Endothelial cell (in vitro differentiated cells): ENCODE data around the gene CTAGE1. TPM values are rescaled to one million over a fixed set of nuclear protein-coding genes. Genes with fewer than 3 reads are reported as not detected.
"Not testable (repeated sequence)": the region's sequence is repeated elsewhere in the genome, so short reads cannot be mapped to it uniquely, and the experiment has no call there.

Experiments used
- DNase-seq: peaks from one replicate; pipeline ENCODE4 v3.0.0; 2021; ENCODE audit warnings: low spot score
- H3K27ac Mint-ChIP-seq: one replicate; pipeline ENCODE4 v1.8.0; 2021; ENCODE audit warnings: mixed read lengths, inconsistent platforms; ENCODE audit not compliant: unreplicated experiment
- H3K27me3 Mint-ChIP-seq: one replicate; pipeline ENCODE4 v1.8.0; 2021; ENCODE audit warnings: mild to moderate bottlenecking, moderate library complexity, mixed read lengths, inconsistent platforms; ENCODE audit not compliant: unreplicated experiment
- H3K36me3 Mint-ChIP-seq: one replicate; pipeline ENCODE4 v1.8.0; 2021; ENCODE audit warnings: mild to moderate bottlenecking, low read depth, mixed read lengths, inconsistent platforms; ENCODE audit not compliant: unreplicated experiment
- H3K4me1 Mint-ChIP-seq: one replicate; pipeline ENCODE4 v1.8.0; 2021; ENCODE audit warnings: mild to moderate bottlenecking, mixed read lengths, inconsistent platforms; ENCODE audit not compliant: unreplicated experiment
- H3K4me3 Mint-ChIP-seq: one replicate; pipeline ENCODE4 v1.8.0; 2021; ENCODE audit warnings: mild to moderate bottlenecking, mixed read lengths, inconsistent platforms; ENCODE audit not compliant: unreplicated experiment
- H3K9me3 Mint-ChIP-seq: one replicate; pipeline ENCODE4 v1.8.0; 2021; ENCODE audit warnings: mixed read lengths, inconsistent platforms; ENCODE audit not compliant: unreplicated experiment
- total RNA-seq: library from RNA; stranded (reverse); fragmentation: NEBNext Ultra II Directional; extraction: Animal tissue kit (Norgen Biotek cat#: 25700); gene quantifications from one replicate; pipeline ENCODE4 v1.2.1, GENCODE V29; 2021; ENCODE audit not compliant: unreplicated experiment
- TF ChIP-seq, protein P1 (sequence below): fragments of 200-600 bp; sonication (generic); IDR thresholded peaks from one replicate; pipeline ENCODE4 v1.5.0; 2021; ENCODE audit warnings: antibody characterized with exemption; ENCODE audit not compliant: unreplicated experiment

Gene CTAGE1
- total RNA-seq, 1 donor from 2014 or later: not detected

DNA sequence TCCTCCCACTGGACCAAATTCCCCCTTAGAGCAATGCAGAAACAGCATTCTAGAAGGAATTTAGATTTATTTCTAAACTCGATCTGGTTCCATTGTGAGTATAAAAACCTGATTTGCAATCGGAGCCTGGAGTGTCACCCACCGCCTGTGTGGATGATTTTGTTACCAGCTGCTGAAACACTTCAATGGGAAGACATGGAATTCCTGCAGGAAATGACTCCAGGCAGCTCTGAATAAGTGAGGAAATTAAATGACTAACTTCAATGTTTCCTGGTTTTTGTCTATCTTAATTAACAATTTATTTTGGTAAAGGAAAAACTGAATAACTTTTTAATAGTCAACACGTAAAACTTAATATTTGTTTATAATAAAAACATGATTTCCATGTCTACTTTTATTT lies 19.3 kb downstream of the CTAGE1 start:
- Mint-ChIP-seq H3K9me3 (no peaks in the 10 kb centered on the region), H3K4me3 (no peak overlapping the region), H3K27me3 (no peaks in the 10 kb centered on the region), H3K4me1 (peaks cover 29% of the 10 kb centered on the region), H3K27ac (no peak overlapping the region), H3K36me3 (peaks cover 6% of the 10 kb centered on the region)
- DNase-seq: peak; percentile 7
- TF ChIP-seq, protein P1, sequence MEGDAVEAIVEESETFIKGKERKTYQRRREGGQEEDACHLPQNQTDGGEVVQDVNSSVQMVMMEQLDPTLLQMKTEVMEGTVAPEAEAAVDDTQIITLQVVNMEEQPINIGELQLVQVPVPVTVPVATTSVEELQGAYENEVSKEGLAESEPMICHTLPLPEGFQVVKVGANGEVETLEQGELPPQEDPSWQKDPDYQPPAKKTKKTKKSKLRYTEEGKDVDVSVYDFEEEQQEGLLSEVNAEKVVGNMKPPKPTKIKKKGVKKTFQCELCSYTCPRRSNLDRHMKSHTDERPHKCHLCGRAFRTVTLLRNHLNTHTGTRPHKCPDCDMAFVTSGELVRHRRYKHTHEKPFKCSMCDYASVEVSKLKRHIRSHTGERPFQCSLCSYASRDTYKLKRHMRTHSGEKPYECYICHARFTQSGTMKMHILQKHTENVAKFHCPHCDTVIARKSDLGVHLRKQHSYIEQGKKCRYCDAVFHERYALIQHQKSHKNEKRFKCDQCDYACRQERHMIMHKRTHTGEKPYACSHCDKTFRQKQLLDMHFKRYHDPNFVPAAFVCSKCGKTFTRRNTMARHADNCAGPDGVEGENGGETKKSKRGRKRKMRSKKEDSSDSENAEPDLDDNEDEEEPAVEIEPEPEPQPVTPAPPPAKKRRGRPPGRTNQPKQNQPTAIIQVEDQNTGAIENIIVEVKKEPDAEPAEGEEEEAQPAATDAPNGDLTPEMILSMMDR: no peak

DNA sequence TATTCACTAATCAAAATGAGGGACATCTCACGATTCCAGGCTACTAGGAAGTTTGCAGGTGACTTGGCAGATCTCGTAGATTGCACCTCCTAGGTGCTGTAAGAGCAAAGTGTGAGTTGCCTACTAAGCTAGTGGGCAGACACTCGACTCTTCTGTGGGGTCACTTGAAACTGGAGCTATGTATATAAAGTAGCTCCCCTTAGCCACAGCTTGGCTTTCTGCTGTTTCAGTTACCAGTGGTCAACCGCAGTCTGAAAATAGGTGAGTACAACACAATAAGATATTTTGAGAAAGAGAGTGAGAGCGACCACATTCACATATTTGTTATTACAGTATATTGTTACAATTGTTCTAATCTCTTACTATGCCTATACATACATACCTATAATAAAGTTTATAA lies 23.3 kb downstream of the CTAGE1 start:
- H3K36me3 Mint-ChIP-seq: no peaks in the 10 kb centered on the region
- TF ChIP-seq, protein P1: no peak
- no peaks in the 10 kb centered on the region for H3K27me3 Mint-ChIP-seq
- no peak for DNase-seq
- no peak overlapping the region for H3K27ac Mint-ChIP-seq
- no peaks in the 10 kb centered on the region for H3K9me3 Mint-ChIP-seq
- no peak overlapping the region for H3K4me3 Mint-ChIP-seq
- peaks cover 13% of the 10 kb centered on the region for H3K4me1 Mint-ChIP-seq

DNA sequence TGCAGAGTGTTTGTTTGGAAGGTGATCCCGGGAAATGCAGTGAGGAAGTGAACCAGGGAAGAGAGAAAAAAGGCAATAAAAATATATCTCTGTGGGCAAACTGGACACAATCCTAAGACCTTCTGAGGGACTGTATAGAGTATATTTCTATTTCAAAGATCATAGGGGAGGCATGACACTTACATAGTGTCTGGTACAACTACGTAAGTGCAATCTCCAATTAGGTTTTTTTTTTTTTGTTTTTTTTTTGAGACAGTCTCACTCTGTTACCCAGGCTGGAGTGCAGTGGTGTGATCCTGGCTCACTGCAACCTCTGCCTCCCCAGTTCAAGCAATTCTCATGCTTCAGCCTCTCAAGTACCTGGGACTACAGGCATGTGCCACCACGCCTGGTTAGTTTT lies 24.6 kb downstream of the CTAGE1 start:
- H3K4me1 Mint-ChIP-seq, H3K27me3 Mint-ChIP-seq, H3K9me3 Mint-ChIP-seq, H3K36me3 Mint-ChIP-seq, H3K4me3 Mint-ChIP-seq, DNase-seq, H3K27ac Mint-ChIP-seq: not testable (repeated sequence)

DNA sequence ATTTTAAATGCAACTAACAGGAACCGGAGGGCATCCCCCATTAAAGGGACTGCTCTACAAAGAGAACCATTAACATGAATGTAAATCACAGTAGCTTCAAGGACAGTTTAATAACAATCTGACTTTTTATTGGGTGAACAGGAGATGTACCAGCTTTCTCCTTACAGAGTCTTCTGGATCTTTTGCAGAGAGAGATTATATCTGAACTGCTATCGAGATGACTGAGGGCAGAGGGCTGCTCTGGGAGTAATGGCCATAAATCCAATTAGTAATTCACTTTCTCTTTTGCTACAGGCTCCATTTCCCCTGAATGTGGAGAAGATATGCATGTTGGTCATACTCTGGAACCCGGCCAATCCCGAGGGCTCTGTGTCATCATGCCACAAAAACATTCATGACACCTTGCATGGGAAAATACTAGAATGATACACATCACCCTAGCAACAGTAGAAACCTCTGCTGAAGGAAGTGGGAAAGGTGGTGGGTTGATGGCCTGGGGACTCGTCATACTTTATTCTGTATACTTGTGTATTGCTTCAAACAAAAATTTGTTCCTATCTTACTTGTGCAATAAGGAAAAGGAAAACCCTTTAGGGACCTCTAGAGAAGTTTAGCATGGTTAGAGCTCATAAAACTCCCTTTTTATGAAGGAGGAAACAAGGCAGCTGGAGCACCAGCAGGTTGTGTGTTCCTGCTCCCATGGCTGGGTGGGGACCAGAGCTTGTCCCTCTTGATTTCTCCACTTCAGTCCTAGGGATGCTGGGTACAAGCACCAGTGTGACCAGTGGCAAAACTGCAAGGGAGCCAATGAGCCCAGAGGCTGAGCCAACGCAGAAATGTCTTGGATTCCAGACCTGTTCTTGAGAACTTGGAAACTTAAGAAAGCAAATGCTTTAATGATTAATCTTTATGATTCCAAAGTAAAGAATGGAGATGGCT lies 26.0 kb downstream of the CTAGE1 start:
- Mint-ChIP-seq H3K9me3 (no peaks in the 10 kb centered on the region), H3K27ac (no peak overlapping the region), H3K4me1 (peaks cover 9% of the 10 kb centered on the region), H3K36me3 (no peaks in the 10 kb centered on the region), H3K27me3 (no peaks in the 10 kb centered on the region), H3K4me3 (no peak overlapping the region)
- TF ChIP-seq, protein P1: no peak
- no peak for DNase-seq

DNA sequence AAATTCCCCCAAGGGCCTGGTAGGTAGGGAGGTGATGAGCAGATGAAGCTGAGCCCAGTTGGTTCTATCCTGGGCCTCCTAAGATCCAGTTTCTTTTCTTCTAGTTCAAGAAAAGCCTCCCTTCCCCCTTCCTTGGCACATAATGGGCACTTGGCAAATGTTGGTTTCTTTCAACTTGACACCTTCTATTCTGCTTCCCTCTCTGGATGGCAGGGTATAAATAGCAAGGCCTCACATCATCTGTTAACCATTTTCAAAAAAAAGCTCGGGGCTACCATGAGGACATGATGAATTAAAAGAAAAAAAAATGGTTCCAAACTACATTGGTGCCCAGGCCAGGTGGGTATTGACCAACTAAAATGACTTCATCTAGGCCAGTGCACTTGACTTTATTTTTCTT lies 29.9 kb downstream of the CTAGE1 start:
- TF ChIP-seq, protein P1: no peak
- Mint-ChIP-seq H3K27ac (no peak overlapping the region), H3K4me1 (peaks cover 12% of the 10 kb centered on the region), H3K36me3 (no peaks in the 10 kb centered on the region), H3K27me3 (no peaks in the 10 kb centered on the region), H3K9me3 (no peaks in the 10 kb centered on the region), H3K4me3 (no peak overlapping the region)
- DNase-seq: no peak
